Central memory CD8-positive, alpha-beta T cell (primary cell): ENCODE measurements around the gene SIRT6.
A peak's percentile ranks its signal among the peaks of the same experiment; 100 is the strongest.

Source experiments
- ATAC-seq: fragments of 150-1000 bp; cut with Tn5 transposase; replicated peaks from 2 replicates; pipeline ENCODE4 v1.10.0; 2022; ENCODE audit warnings: mild to moderate bottlenecking, moderate FRiP score, moderate number of reproducible peaks; ENCODE audit not compliant: poor library complexity, severe bottlenecking; ENCODE audit errors: extremely low read depth
- DNase-seq, 2 donors: peaks; one replicate each; pipeline ENCODE4 v3.0.0; 2021; ENCODE audit warnings: low spot score in 2 of 2
- H3K27ac Mint-ChIP-seq: one replicate; pipeline ENCODE4 v1.8.0; 2022; ENCODE audit warnings: low read depth, mild to moderate bottlenecking, moderate library complexity, mixed read lengths
- H3K27me3 Mint-ChIP-seq: one replicate; pipeline ENCODE4 v1.8.0; 2022; ENCODE audit warnings: mixed read lengths
- H3K36me3 Mint-ChIP-seq: one replicate; pipeline ENCODE4 v1.8.0; 2022; ENCODE audit warnings: mild to moderate bottlenecking, moderate library complexity, mixed read lengths; ENCODE audit not compliant: insufficient read depth
- H3K4me1 Mint-ChIP-seq: one replicate; pipeline ENCODE4 v1.8.0; 2022; ENCODE audit warnings: mixed read lengths
- H3K4me3 Mint-ChIP-seq: one replicate; pipeline ENCODE4 v1.8.0; 2022; ENCODE audit warnings: mild to moderate bottlenecking, moderate library complexity, mixed read lengths
- H3K9me3 Mint-ChIP-seq: one replicate; pipeline ENCODE4 v1.8.0; 2022; ENCODE audit warnings: mixed read lengths

SIRT6 gene

GRCh38 chr19:4216846-4217245, 34.5 kb upstream of the SIRT6 start:
- DNase-seq (no peak), ATAC-seq (no peak)
- Mint-ChIP-seq H3K4me3 (no peak overlapping the region), H3K27ac (peak overlapping the region; percentile 29), H3K4me1 (peaks cover 16% of the 10 kb centered on the region), H3K27me3 (peaks cover 8% of the 10 kb centered on the region), H3K36me3 (no peaks in the 10 kb centered on the region), H3K9me3 (no peaks in the 10 kb centered on the region)

GRCh38 chr19:4215807-4216206, 33.4 kb upstream of the SIRT6 start:
- no peak overlapping the region for H3K27ac Mint-ChIP-seq
- peaks cover 16% of the 10 kb centered on the region for H3K4me1 Mint-ChIP-seq
- H3K9me3 Mint-ChIP-seq = no peaks in the 10 kb centered on the region
- no peak overlapping the region for H3K4me3 Mint-ChIP-seq
- no peak for ATAC-seq
- DNase-seq = no peak
- H3K27me3 Mint-ChIP-seq = peaks cover 8% of the 10 kb centered on the region
- no peaks in the 10 kb centered on the region for H3K36me3 Mint-ChIP-seq

- no peaks in the 10 kb centered on the region for H3K36me3 Mint-ChIP-seq
- H3K27me3 Mint-ChIP-seq = peaks cover 8% of the 10 kb centered on the region
- no peaks in the 10 kb centered on the region for H3K9me3 Mint-ChIP-seq
- H3K4me1 Mint-ChIP-seq = peaks cover 16% of the 10 kb centered on the region
- no peak overlapping the region for H3K4me3 Mint-ChIP-seq
- ATAC-seq = no peak
- DNase-seq = no peak
- no peak overlapping the region for H3K27ac Mint-ChIP-seq
These were observed 30.8 kb upstream of the SIRT6 start for GRCh38 chr19:4213116-4213515.

GRCh38 chr19:4210166-4210731, 27.9 kb upstream of the SIRT6 start:
- no peak overlapping the region for H3K4me3 Mint-ChIP-seq
- peaks cover 8% of the 10 kb centered on the region for H3K27me3 Mint-ChIP-seq
- DNase-seq = no peak
- ATAC-seq = no peak
- H3K4me1 Mint-ChIP-seq = peaks cover 16% of the 10 kb centered on the region
- no peak overlapping the region for H3K27ac Mint-ChIP-seq
- no peaks in the 10 kb centered on the region for H3K9me3 Mint-ChIP-seq
- no peaks in the 10 kb centered on the region for H3K36me3 Mint-ChIP-seq

- H3K27me3 Mint-ChIP-seq = peaks cover 8% of the 10 kb centered on the region
- H3K27ac Mint-ChIP-seq = no peak overlapping the region
- DNase-seq (no peak), ATAC-seq (no peak)
- H3K4me3 Mint-ChIP-seq = no peak overlapping the region
- H3K9me3 Mint-ChIP-seq = no peaks in the 10 kb centered on the region
- no peaks in the 10 kb centered on the region for H3K36me3 Mint-ChIP-seq
- peaks cover 10% of the 10 kb centered on the region for H3K4me1 Mint-ChIP-seq
These were observed 26.2 kb upstream of the SIRT6 start for GRCh38 chr19:4208385-4209094.

- H3K27me3 Mint-ChIP-seq = peaks cover under 1% of the 10 kb centered on the region
- DNase-seq (no peak), ATAC-seq (no peak)
- H3K4me1 Mint-ChIP-seq = peaks cover 6% of the 10 kb centered on the region
- no peaks in the 10 kb centered on the region for H3K9me3 Mint-ChIP-seq
- H3K27ac Mint-ChIP-seq = no peak overlapping the region
- no peak overlapping the region for H3K4me3 Mint-ChIP-seq
- H3K36me3 Mint-ChIP-seq = no peaks in the 10 kb centered on the region
These were observed 24.6 kb upstream of the SIRT6 start for GRCh38 chr19:4206818-4207484.

- no peak for ATAC-seq
- H3K4me1 Mint-ChIP-seq = peaks cover 17% of the 10 kb centered on the region
These were observed 19.4 kb upstream of the SIRT6 start for GRCh38 chr19:4201798-4202197.

GRCh38 chr19:4200940-4201542, 18.7 kb upstream of the SIRT6 start:
- H3K4me3 Mint-ChIP-seq = no peak overlapping the region
- no peak for DNase-seq
- H3K27me3 Mint-ChIP-seq = peaks cover 30% of the 10 kb centered on the region
- no peak overlapping the region for H3K27ac Mint-ChIP-seq
- H3K36me3 Mint-ChIP-seq = peaks cover 1% of the 10 kb centered on the region
- peaks cover 17% of the 10 kb centered on the region for H3K4me1 Mint-ChIP-seq
- ATAC-seq = no peak
- no peaks in the 10 kb centered on the region for H3K9me3 Mint-ChIP-seq

More at GRCh38 chr19:4201798-4202197, 19.4 kb upstream of the SIRT6 start:
- no peak overlapping the region for H3K27ac Mint-ChIP-seq
- no peaks in the 10 kb centered on the region for H3K9me3 Mint-ChIP-seq
- peaks cover 25% of the 10 kb centered on the region for H3K27me3 Mint-ChIP-seq
- peaks cover 1% of the 10 kb centered on the region for H3K36me3 Mint-ChIP-seq
- DNase-seq = no peak
- no peak overlapping the region for H3K4me3 Mint-ChIP-seq

- peaks cover 17% of the 10 kb centered on the region for H3K4me1 Mint-ChIP-seq
- no peaks in the 10 kb centered on the region for H3K9me3 Mint-ChIP-seq
- DNase-seq = no peak
- no peak overlapping the region for H3K4me3 Mint-ChIP-seq
- H3K36me3 Mint-ChIP-seq = peaks cover 2% of the 10 kb centered on the region
- ATAC-seq = no peak
- H3K27me3 Mint-ChIP-seq = peaks cover 42% of the 10 kb centered on the region
- no peak overlapping the region for H3K27ac Mint-ChIP-seq
These were observed 17.4 kb upstream of the SIRT6 start for GRCh38 chr19:4199699-4200293.

- Mint-ChIP-seq H3K4me3 (no peak overlapping the region), H3K36me3 (peaks cover 3% of the 10 kb centered on the region), H3K27ac (no peak overlapping the region), H3K27me3 (peaks cover 53% of the 10 kb centered on the region), H3K9me3 (no peaks in the 10 kb centered on the region), H3K4me1 (peaks cover 11% of the 10 kb centered on the region)
- no peak for ATAC-seq
- no peak for DNase-seq
These were observed 16.2 kb upstream of the SIRT6 start for GRCh38 chr19:4198467-4199126.

GRCh38 chr19:4197625-4198466, 15.5 kb upstream of the SIRT6 start:
- no peak for DNase-seq
- Mint-ChIP-seq H3K27ac (no peak overlapping the region), H3K27me3 (peaks cover 61% of the 10 kb centered on the region), H3K9me3 (no peaks in the 10 kb centered on the region), H3K4me1 (peaks cover 11% of the 10 kb centered on the region), H3K36me3 (peaks cover 3% of the 10 kb centered on the region), H3K4me3 (no peak overlapping the region)
- no peak for ATAC-seq
